Central memory CD4-positive, alpha-beta T cell (primary cell): Measurements from ENCODE around the gene RAB28.

Source experiments
- DNase-seq: peaks from one replicate; pipeline ENCODE4 v3.0.0; 2022

Gene RAB28

GRCh38 chr4:13509442-13509841 is 25.3 kb upstream of the RAB28 start:
- no peak for DNase-seq

GRCh38 chr4:13504374-13504773 is 20.2 kb upstream of the RAB28 start:
- DNase-seq: no peak

- no peak for DNase-seq
Observed at GRCh38 chr4:13498469-13498868, 14.3 kb upstream of the RAB28 start.

GRCh38 chr4:13496605-13497004 is 12.5 kb upstream of the RAB28 start:
- no peak for DNase-seq

- no peak for DNase-seq
Observed at GRCh38 chr4:13495753-13496152, 11.6 kb upstream of the RAB28 start.

- no peak for DNase-seq
Observed at GRCh38 chr4:13493793-13494192, 9.7 kb upstream of the RAB28 start.

GRCh38 chr4:13492747-13493146 is 8.6 kb upstream of the RAB28 start:
- DNase-seq: no peak

GRCh38 chr4:13484749-13485221 is 645 bp upstream of the RAB28 start:
- no peak for DNase-seq

GRCh38 chr4:13483768-13484121 is 395 bp downstream of the RAB28 start:
- peak; percentile 11 for DNase-seq

DNA sequence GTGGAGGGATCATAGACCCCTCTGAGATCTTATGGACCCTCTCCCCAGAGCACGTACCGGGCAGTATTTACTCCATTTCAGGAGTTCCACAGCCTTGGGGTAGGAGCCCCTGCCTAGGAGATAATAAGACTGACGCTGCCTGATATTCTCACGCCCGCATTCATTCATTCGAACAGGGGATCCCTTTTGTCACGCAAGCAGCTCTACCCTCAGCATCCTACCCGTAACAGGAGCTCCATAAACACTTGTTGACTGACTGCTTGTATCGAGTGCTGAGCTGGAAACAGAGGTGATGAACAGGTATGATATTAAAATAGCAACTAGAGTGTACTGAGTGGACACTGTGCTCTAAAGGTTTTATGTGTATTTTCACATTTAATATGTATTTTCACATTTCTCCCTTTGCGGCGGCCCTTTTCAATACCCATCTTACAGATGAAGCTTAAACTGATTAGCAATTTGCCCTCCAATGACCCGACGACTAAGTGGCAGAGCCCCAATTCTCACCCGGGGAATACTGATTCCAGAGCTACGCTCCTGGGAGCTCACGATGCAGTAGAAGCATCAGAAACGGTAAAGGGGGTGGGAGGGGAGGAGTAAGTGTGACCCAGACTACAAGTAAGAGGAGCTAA is 888 bp downstream of the RAB28 start:
- DNase-seq: peak; percentile 0

DNA sequence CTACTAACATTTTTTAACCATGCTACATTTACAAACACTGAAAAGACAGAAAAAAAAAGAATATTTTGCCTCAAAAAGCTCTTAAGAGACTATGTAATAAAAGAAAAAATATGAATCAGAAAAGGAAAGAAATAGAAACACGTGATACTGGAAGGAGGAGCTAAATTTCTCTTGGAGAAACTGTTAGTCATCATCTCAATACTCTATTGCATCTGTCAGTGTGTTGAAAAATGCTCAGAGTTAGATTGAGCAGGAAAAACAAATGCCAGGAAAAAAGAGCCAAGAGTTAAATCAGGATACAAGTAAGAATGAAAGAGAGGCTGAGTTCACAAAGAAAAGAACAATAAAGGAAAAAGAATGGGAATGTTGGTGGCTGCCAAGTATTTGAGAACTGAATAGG is 2.6 kb downstream of the RAB28 start:
- no peak for DNase-seq

- DNase-seq: no peak
Observed at GRCh38 chr4:13478707-13479106, 5.4 kb downstream of the RAB28 start.

GRCh38 chr4:13478131-13478530 is 6.0 kb downstream of the RAB28 start:
- DNase-seq: no peak

DNA sequence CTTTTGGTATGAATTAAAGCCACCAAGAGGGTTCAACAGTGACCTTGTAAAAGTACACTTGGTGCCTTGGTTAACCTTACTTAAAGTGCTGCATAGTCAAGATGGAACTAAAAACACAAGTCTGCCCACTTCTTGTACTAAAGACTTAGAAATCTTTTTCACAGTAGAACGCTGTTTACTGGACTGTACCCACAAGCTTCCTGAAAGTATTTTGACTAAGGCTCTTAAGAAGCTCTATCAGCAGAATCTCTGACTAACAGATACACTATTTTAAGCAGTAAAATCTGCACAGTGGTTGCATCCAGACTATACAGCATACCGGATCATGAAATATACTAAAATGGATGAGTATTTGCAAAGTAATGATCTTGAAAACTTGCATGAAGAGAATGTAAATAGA is 7.2 kb downstream of the RAB28 start:
- DNase-seq: no peak

DNA sequence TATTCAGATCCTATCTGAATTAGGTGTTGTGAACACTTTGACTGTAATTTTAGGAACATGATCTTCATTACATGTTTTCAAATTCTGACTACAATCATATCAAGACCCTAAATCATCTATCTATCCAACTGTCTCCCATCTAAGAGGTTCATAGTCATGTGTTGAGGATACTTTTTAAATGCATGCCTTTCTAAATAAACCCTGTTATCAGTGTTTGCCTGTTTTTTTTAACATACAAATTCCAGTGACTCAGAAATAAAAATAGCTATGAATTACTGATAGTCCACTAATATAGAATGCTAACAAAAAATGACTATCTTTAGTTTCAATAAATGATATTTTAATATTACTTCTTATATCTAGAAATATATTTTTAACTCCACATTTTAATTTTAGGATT is 8.0 kb downstream of the RAB28 start:
- DNase-seq: no peak

DNA sequence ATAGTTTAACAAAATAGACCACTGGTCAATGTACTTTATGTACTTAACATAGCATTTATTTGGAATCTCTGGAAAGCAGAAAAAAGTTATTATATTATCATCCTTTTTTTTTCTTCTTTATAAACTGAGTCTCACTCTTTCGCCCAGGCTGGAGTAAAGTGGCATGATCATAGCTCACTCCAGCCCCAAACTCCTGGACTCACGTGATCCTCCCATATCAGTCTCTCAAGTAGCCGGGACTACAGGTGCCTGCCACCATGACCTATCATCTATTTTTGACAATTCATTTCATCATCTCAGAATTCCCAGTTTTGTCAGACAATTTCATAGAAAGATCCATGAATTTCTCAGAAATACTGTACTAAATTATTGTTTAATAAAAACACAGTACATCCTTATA is 12.7 kb downstream of the RAB28 start:
- DNase-seq: no peak

DNA sequence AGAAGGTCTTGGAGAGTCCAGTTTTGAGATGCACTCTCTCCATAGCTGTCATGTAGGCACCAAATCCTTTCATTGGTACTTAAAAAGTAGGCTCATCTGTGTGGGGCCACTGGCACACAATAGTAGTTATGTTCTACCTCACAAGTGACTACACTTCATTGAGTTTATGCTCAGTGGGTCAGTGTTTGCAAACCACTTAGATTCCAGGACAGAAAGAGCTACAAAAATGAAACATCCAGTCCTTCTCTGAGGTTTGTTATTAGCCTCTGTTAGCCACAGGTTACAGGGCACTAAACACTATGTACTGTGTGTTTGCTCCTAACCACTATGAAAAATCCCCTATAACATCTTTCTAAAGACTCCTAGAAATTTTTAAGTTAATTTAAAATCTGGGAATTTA is 13.8 kb downstream of the RAB28 start:
- DNase-seq: no peak

DNA sequence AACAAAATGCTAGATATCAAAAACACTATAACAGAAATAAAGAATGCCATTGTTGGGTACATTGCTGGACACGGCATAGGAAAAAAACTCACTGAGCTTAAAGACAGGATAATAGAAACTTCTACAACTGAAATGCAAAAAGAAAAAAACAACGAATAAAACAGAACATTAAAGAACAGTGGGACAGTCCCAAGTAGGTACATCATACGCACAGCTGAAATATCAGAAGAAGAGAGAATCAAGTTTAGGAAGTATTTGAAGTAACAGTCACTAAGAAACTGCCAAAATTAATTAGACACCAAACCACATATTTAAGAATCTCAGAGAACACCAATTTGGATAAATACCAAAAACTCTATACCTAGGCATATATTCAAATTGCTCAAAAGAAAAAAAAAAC is 19.2 kb downstream of the RAB28 start:
- DNase-seq: no peak

- no peak for DNase-seq
Observed at GRCh38 chr4:13464543-13464942, 19.6 kb downstream of the RAB28 start.

- no peak for DNase-seq
Observed at GRCh38 chr4:13461191-13461905, 22.8 kb downstream of the RAB28 start.

GRCh38 chr4:13455411-13455810 is 28.7 kb downstream of the RAB28 start:
- no peak for DNase-seq

DNA sequence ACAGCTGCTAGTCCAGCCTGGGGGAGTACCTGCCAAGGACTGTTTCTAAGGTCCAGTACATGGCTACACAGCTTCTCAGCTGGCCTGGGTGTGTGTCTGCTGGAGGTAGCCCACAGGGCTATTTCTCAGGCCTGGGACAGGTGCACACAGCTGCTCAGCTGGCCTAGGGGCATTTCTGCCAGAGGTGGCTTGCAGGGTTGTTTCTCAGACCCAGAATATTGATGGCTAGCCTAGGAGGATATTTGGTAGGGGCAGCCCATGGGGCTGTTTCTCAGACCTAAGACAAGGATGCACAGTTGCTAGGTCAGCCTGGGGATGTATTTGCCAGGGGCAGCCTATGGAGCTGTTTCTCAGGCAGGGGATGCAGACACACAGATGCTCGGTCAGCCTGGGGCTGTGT is 29.4 kb downstream of the RAB28 start:
- DNase-seq: no peak

- no peak for DNase-seq
Observed at GRCh38 chr4:13452927-13453579, 31.1 kb downstream of the RAB28 start.

DNA sequence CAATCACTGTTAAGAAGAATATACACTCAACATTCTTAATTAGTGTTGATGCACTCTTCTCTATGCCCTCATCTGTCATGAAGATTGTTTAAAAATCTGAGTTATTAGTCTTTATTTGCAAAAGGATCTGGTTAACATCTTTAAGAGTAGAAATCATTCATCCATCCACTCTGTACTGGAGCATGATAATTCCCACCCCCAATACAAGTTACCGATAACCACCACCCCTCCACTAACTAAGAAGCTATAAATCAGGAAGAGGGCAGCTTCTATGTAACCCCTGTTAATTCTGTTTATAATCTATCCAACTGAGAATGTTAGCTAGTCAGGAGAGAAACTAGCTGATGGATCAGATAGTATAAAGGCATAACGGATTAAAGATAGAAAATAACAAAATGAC is 34.5 kb downstream of the RAB28 start:
- DNase-seq: no peak
